Prostate gland (tissue), 2 donors: ENCODE results near the gene MAML2.

Experiments used
- POLR2A ChIP-seq: fragments of 450-650 bp; IDR thresholded peaks from one replicate; pipeline ENCODE4 v1.6.1; 2016; ENCODE audit warnings: antibody characterized with exemption, mild to moderate bottlenecking
- TF ChIP-seq, protein P1 (sequence below), 4 experiments: fragments of 200-600 bp in 2 of 4; fragments of 450-650 bp in 2 of 4; sonication (generic) in 2 of 4; IDR thresholded peaks; 1 replicate in 3 of 4; 2 replicates in 1 of 4; pipeline ENCODE4 v1.5.1; 2016 to 2019; ENCODE audit warnings: antibody characterized with exemption in 4 of 4, mild to moderate bottlenecking in 2 of 4, moderate library complexity in 2 of 4

DNA sequence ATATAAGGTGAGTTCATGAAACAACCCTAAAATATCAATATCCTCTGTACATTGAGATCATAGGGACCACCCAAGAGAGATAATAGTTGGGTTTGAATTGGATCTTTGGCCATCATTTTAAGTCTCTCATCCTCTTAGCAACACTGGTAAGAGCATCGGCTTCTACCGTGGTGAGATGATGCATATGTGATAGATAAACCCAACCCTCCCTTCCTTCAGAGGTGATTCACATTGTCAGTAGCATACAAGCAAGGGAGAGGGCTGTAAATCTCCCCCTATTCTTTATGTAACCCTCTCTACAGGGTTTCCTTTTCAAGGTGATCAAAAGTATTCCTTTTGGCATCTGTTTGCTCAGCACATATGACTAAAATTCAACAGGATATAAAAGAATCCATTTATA is 316.7 kb downstream of the MAML2 start:
- TF ChIP-seq, protein P1, sequence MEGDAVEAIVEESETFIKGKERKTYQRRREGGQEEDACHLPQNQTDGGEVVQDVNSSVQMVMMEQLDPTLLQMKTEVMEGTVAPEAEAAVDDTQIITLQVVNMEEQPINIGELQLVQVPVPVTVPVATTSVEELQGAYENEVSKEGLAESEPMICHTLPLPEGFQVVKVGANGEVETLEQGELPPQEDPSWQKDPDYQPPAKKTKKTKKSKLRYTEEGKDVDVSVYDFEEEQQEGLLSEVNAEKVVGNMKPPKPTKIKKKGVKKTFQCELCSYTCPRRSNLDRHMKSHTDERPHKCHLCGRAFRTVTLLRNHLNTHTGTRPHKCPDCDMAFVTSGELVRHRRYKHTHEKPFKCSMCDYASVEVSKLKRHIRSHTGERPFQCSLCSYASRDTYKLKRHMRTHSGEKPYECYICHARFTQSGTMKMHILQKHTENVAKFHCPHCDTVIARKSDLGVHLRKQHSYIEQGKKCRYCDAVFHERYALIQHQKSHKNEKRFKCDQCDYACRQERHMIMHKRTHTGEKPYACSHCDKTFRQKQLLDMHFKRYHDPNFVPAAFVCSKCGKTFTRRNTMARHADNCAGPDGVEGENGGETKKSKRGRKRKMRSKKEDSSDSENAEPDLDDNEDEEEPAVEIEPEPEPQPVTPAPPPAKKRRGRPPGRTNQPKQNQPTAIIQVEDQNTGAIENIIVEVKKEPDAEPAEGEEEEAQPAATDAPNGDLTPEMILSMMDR (IDR thresholded peaks at IDR 0.05) = no peak
- no peak for TF ChIP-seq POLR2A
